ENCODE measurements around the gene AGL. TPM values are rescaled to one million over a fixed set of nuclear protein-coding genes. Genes with fewer than 3 reads are reported as not detected.

Gene AGL
- total and polyA plus RNA-seq, 10 of the 15 experiments (the other 5 are each of a cell fraction or from before 2014, with no cell fraction given), result 5.6 to 21.6 (median 13.7) TPM

GRCh38 chr1:99969260-99969728, 119.1 kb downstream of the AGL start:
- SMC1A ChIA-PET (ENCODE audit: uncharacterized antibody, unreplicated experiment), result interaction anchor here (0.8 to 1.7 kb wide), 6 partner anchors 40 to 160 kb away, joined by 3 to 5 read pairs (median 3); no protein-coding TSS in a partner anchor
- peak overlapping the region; percentile 92 for H3K4me3 ChIP-seq
- CTCF ChIA-PET, result interaction anchor here (1.1 to 1.3 kb wide), 2 partner anchors 141 to 492 kb away, joined by 3 read pairs; no protein-coding TSS in a partner anchor
- no peaks in the 10 kb centered on the region for H3K27me3 ChIP-seq (replicated peaks in 1 of 2; ENCODE audit: control insufficient read depth in 2 of 2, insufficient read depth in 2 of 2, low read length in 1 of 2)
- no peaks in the 10 kb centered on the region for H3K9me3 ChIP-seq (replicated peaks; ENCODE audit: control insufficient read depth, insufficient read depth, low read length)
- DNase-seq (ENCODE audit: low read depth, low spot score), result no peak
- intact Hi-C loops (cut with micrococcal nuclease; ENCODE audit: unreplicated experiment) (loop anchor here (1.0 kb wide), 1 partner anchor 164 kb away; the partner anchor contains the start of gene TRMT13), in situ Hi-C loops (cut with MboI) (no loop called here)
- TSS peak; percentile 91 for BruUV-seq (replicated peaks)
- no peaks in the 10 kb centered on the region for H3K36me3 ChIP-seq (ENCODE audit: control insufficient read depth in 2 of 2, insufficient read depth in 2 of 2, low read length in 1 of 2)
- peak; percentile 29 for ATAC-seq
- H3K79me2 ChIP-seq (ENCODE audit: control insufficient read depth, insufficient read depth, low read length), result peaks cover 30% of the 10 kb centered on the region
- H3K4me1 ChIP-seq (ENCODE audit: control insufficient read depth, insufficient read depth, low read length), result no peaks in the 10 kb centered on the region
- no peaks in the 10 kb centered on the region for H4K20me1 ChIP-seq (ENCODE audit: control insufficient read depth, insufficient read depth)
- peak; percentile 59 for FAIRE-seq
- TF ChIP-seq HDAC6 (IDR thresholded peaks at IDR 0.05; ENCODE audit: unreplicated experiment) (no peak), NFYB (IDR thresholded peaks at IDR 0.05; ENCODE audit: insufficient read depth, low read depth, low read length) (no peak), TBL1XR1 (IDR thresholded peaks at IDR 0.05; ENCODE audit: low read depth, low read length) (no peak), KAT2A (conservative IDR thresholded peaks at IDR 0.05; ENCODE audit: control insufficient read depth, low read depth, low read length) (no peak), EED (IDR thresholded peaks at IDR 0.05; ENCODE audit: low read depth) (no peak)
- POLR2A ChIA-PET, result interaction anchor here (0.6 to 1.6 kb wide), 5 partner anchors 9 to 280 kb away, joined by 3 to 6 read pairs (median 4); partner anchors contain the start of genes DBT, SASS6 and TRMT13
- RAD21 ChIA-PET (ENCODE audit: unreplicated experiment), result interaction anchor here (2.0 kb wide), 1 partner anchor 164 kb away, joined by 10 read pairs; the partner anchor contains the start of genes SASS6 and TRMT13
- H3K9ac ChIP-seq (ENCODE audit: control insufficient read depth, insufficient read depth, low read length), result peak overlapping the region; percentile 79
- H3K4me2 ChIP-seq (ENCODE audit: control insufficient read depth, insufficient read depth), result peak overlapping the region; percentile 91
- 9% methylated on average over 6 of the region's 6 CpGs for WGBS (ENCODE audit: insufficient coverage, insufficient replicate concordance, low lambda C conversion rate, missing lambda C conversion rate)
- H3K27ac ChIP-seq (ENCODE audit: control insufficient read depth, insufficient read depth), result peak overlapping the region; percentile 68
- peak overlapping the region; percentile 95 for H2AFZ ChIP-seq (ENCODE audit: control insufficient read depth, low read depth, low read length)

Measured in GM12878 (cell line).